Activated naive CD4-positive, alpha-beta T cell treated with anti-CD3 and anti-CD28 coated beads, Interleukin-2, amount 50 U/mL, for 16 hours (primary cell): ENCODE data around the gene NRXN2.
"Not testable (repeated sequence)": the region's sequence is repeated elsewhere in the genome, so short reads cannot be mapped to it uniquely, and the experiment has no call there.

ENCODE experiments used
- DNase-seq: peaks from one replicate; pipeline ENCODE4 v3.0.0-alpha.2; 2020

NRXN2 gene

DNA sequence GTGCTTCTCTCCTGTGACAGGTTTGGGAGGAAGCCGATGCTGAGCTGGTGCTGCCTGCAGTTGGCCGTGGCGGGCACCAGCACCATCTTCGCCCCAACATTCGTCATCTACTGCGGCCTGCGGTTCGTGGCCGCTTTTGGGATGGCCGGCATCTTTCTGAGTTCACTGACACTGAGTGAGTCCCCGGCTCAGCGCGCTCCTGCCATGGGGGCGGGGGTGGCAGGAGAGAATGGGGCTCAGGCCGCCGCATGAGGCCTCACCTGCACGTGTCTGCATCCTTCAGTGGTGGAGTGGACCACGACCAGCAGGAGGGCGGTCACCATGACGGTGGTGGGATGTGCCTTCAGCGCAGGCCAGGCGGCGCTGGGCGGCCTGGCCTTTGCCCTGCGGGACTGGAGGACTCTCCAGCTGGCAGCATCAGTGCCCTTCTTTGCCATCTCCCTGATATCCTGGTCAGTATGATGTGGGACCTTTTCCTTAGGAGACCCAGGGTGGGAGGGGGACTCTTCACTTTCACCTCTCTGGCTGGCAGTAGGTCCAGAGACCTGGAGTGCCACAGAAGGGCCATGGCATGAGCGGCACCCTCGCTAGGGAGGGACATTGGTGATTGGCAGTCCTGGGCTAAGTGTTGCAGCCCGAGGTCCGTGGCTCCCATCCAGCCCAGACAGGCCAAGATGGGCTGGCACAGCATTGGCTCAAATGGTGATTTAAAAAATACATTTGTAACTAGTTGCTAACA, 160.8 kb downstream of the NRXN2 start:
- no peak for DNase-seq

DNA sequence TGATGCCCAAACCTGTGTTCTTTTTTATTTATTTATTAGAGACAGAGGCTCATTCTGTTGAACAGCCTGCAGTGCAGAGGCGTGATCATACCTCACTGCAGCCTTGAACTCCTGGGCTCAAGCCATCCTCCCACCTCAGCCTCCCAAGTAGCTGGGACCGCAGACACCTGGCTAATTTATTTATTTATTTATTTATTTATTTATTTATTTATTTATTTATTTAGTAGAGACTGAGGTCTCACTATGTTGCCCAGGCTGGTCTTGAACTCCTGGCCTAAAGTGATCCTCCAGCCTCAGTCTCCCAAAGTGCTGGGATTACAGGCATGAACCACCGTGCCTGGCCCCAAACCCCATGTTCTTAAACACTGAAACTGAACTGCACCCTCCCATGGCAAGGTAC, 161.6 kb downstream of the NRXN2 start:
- DNase-seq = not testable (repeated sequence)

DNA sequence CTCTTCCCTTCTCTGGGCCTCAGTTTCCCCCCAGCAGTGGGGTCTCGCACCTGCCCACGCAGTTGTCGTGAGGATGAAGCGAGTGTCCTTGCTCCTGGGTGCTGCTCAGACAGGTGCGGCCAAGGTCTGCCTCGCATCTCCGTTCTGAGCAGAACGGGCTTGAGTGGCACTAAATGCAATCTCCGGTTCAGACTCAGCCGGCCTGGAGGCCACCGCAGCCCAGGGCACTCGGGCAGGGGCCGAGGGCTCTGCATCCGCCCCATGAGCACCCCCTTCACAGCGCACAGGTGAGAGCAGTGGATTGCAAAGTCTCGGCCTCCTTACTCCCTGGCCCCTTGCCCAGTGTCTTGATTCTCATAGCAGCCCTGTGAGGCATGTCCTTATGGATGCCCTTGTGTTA, 162.1 kb downstream of the NRXN2 start:
- no peak for DNase-seq

- no peak for DNase-seq
These were observed 162.7 kb downstream of the NRXN2 start for GRCh38 chr11:64560139-64560771.

- no peak for DNase-seq
These were observed 163.5 kb downstream of the NRXN2 start for GRCh38 chr11:64559351-64560138.

DNA sequence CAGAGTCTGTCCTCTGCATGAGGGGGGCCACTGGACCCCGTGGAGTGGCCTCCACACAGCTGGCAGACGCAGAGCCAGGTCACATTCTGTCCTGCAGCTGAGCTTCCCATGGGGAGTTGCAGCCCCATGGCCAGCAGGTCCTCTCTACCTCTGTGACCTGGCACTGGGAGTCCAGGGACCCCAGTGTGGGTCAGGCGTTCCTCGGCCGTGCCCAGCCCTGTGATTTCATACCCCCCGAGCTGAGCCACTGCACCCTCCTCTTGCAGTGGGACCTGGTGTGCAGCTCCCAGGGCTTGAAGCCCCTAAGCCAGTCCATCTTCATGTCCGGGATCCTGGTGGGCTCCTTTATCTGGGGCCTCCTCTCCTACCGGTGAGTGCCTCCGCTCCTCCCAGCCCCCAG, 164.1 kb downstream of the NRXN2 start:
- DNase-seq = no peak

GRCh38 chr11:64558065-64558745, 164.8 kb downstream of the NRXN2 start:
- no peak for DNase-seq

- no peak for DNase-seq
These were observed 166.2 kb downstream of the NRXN2 start for GRCh38 chr11:64556721-64557250.
